Activated CD8-positive, alpha-beta memory T cell treated with anti-CD3 and anti-CD28 coated beads for 48 hours (primary cell): ENCODE data around the gene HMSD.
"Not testable (repeated sequence)": the region's sequence is repeated elsewhere in the genome, so short reads cannot be mapped to it uniquely, and the experiment has no call there.

ENCODE experiments used
- DNase-seq, 3 experiments: peaks; one replicate each; pipeline ENCODE4 v3.0.0-alpha.2; 2020; ENCODE audit warnings: low read depth in 2 of 3, low spot score in 2 of 3

HMSD gene

GRCh38 chr18:63949068-63949737 lies at the start of gene HMSD:
TSS of gene HMSD (plus strand) at chr18:63949301. CDS start at chr18:63953456, 4,155 bp downstream.
- DNase-seq = peak in 2 of 3 experiments; percentile 37 to 56

DNA sequence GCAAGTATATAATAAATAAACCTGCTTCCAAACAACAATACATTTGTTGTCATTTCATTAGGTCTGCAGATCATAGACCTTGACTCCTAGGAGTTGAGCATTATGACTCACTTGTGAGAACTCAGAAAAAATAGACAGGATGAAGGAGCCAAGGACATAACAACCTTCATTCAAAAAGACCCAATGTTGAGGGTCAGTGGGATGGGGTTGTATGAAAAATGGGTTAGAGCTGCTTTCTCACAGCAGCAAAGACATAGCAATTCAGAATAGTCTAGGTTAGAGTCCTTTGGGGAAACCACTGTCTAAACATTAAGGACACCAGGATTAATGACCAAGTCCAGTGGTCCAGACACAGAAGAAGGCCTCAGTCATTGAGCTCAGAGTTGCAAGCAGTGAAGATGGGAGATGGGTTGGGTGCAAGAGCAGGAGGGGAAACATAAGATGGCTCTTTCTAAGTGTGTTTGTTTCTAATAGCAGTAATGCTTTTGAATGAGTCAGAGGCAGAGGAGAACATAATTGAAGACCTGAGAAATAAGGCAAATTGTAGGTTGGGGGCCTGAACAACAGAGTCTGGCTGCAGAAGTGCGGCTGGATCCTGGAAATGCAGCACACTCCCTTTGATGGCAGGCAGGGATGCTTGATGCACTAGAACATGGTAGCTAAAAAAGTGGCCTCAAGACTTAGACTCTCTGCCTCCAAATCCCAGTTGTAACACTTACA lies 45.1 kb upstream of the HMSD start:
- no peak for DNase-seq

GRCh38 chr18:63904694-63905093 lies 44.4 kb upstream of the HMSD start:
- no peak for DNase-seq

DNA sequence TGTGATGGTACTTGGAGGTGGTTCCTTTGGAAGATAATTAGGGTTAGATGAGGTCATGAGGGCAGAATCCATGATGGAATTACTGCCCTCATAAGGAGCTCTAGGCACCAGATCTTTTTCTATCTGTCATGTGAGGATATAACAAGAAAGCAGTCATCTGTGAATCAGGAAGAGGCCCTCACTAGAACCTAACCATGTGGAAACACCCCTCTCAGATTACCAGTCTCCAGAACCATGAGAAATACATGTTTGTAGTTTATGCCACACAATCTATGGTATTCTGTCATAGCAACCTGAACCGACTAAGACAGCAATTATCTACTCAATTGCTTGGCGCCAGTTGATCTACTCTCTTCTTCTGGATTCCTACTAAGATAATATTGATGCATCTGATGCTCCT lies 43.7 kb upstream of the HMSD start:
- no peak for DNase-seq

- DNase-seq = no peak
Measured at GRCh38 chr18:63906056-63906455, 43.0 kb upstream of the HMSD start.

DNA sequence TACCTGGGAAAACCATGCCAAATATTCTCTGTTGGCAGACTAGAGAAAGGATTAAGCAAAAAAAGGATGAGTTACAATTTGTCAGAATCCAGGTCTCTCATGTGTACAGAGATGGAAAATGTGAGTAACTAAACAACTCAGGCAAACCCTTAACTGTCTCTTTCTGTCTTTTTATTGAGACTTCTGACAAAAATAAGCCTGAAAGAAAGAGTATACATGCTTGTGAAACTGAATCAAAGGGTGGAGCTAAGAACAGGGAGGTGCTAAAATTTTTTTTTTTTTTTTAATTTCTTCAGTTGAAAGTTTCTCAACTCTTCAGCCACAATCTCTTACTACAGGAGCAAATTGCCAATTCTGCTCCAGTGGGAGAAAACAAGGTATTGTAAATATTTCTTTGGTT lies 41.4 kb upstream of the HMSD start, which contains the start of gene SERPINB10:
Gene SERPINB10, plus strand, starts transcription at position 295 of the 400 bp plus-strand sequence. CDS start 7,553 bp downstream, outside the sequence.
- no peak for DNase-seq

DNA sequence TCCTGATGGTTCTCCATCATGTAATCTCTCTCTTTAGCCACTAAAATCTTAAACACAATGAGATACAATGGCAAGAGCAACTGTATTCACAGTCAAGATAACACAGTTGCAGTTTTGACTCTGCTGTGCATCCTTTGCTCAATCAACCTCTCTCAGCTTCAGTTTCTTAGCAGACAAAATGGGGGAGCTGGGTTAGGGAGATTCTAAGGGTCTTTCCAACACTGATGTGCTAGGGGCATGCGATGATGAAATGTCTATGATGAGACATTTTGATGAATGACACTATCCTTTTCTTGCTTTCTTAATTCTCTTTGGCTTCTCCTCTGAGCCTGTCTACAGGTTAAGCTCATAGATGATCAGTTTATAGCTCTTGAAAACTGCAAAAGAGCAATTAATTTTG lies 40.2 kb upstream of the HMSD start:
- DNase-seq = no peak

DNA sequence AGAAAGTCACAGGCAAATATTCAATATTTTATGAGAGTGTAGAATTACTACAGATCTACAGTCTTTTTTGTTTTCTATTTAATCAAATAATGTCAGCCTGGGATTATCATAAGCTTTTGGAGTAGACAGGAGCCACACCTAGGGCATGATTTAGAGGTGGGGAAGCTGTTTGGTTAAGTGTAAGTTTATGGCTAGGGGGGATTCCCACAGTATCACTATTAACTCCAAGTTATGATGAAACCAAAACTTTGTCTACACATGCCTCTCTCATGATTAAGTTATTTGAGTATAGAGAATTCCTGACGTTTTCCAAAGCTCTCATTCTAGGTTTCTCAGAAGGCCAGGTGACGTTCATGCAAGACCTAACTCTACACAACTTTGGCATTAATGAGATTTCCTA lies 39.2 kb upstream of the HMSD start:
- no peak for DNase-seq

GRCh38 chr18:63917817-63918216 lies 31.3 kb upstream of the HMSD start:
- DNase-seq = no peak

GRCh38 chr18:63922049-63922448 lies 27.1 kb upstream of the HMSD start:
- no peak for DNase-seq

GRCh38 chr18:63924551-63924950 lies 24.6 kb upstream of the HMSD start:
- DNase-seq = no peak

DNA sequence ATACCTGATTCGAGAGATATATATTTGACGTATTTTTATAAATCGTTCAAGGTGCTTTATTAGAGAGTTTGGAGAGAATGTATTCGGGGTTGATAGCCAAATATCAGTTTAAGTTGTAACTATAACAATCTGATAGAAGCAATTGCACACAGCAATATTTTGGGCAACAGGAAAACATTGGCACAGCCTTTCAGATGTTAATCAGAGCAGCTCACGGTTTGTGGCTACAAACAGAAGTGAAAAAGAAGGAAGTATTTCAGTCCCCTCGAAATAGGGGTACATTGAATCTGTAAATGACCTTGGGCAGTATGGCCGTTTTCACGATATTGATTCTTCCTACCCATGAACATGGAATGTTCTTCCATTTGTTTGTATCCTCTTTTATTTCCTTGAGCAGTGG lies 20.8 kb upstream of the HMSD start:
- DNase-seq = no peak

- not testable (repeated sequence) for DNase-seq
Measured at GRCh38 chr18:63929369-63929768, 19.7 kb upstream of the HMSD start.

DNA sequence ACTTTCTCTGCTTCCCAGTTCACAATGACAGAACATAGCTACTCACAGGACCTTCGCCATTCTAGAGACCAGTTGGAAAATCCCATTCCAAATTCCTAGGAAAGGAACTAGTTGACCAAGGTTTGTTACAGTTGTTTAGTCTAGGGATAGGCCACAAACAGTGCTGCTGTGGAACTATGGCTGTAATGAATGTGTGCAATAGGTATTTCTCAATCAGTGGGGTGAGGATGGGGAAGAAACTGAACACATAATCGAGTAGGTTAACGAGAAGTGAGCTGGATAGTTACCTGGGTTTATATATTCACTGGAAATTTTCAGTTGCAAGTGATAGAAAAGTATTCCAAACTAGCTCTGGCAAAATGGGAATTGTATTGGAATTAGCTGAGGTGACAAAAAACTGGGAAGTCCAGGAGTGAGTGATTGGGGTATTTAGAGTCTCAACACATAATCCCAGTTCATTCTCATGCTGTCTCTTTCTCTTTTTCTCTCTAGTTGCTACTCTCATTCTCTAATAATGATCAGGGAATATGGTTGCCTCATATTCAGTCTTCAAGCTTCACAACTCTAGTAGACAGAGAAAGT lies 18.2 kb upstream of the HMSD start:
- no peak for DNase-seq

DNA sequence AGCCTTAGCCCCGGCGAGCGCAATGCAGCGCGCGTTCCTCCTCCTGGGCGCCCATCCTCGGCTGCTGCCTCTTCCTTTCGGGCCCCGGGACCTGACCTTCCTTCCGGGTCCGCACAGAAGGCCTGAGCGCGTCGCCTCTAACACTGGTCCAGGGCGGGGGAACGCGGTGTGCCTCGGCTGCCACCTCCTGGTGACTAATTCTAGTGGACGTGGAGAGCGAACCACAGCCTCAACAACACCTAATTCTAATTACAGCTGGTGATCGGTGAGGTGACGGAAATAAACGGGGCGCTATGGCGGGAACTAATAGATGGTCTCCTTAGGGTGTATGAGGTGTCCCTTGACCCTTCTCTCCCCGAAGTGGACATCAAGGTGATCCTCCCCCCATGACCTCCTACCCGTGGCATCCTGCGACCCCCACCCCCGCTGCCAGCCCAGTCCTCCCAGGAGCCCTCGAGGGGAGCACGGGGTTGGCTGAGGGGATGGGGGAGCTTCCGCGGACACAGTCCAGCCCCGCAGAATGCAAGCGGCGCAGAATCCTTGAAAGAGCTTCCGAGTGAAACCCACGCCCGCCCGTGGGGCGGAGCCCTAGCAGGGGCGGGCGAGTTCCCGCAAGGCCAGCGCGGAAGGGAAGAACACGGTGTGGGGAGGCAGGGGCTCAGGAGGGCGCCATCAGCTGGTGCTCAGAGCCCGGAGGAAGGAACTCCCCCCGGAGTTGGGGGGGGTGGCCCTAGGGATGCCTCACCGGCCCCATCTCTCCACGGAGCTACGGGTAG lies 12.8 kb upstream of the HMSD start:
- peak; percentile 6 to 43 (median 13) for DNase-seq

DNA sequence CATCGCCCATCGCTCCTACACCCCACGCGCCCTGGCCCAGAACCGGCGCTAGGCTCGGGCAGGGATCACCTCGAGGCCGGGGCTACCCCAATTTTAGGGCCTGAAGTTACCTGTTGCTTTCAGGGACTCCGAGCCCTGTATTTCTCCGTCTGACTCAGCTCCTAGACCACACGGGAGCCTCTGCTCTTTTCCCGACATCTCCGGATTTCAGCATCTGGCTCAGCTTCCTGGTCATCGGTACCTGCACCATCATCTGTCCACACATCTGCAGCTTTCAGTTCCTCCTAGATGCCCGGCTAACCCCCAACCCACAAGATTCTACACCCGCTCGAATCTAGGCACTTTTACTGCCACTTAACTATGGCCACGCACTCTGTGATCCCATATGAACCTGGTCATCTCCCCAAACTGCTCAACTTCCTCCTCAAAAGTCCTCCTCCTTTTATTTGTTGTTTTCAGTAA lies 12.1 kb upstream of the HMSD start:
- DNase-seq = no peak

DNA sequence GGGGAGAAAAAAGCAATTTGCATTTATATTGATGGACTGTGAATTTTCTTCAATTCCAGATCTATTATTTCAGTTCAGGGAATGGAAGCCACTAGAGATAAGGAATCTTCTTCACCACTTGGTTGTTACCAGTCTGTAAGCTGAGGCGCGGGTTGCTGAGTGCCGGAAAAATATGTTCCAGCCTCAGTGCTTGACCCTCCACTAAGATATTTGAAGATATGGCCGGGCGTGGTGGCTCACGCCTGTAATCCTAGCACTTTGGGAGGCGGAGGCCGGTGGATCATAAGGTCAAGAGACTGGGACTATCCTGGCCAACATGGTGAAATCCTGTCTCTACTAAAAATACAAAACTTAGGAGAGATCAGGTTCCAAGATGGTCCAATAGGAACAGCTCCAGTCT lies 9.1 kb upstream of the HMSD start:
- no peak for DNase-seq

DNA sequence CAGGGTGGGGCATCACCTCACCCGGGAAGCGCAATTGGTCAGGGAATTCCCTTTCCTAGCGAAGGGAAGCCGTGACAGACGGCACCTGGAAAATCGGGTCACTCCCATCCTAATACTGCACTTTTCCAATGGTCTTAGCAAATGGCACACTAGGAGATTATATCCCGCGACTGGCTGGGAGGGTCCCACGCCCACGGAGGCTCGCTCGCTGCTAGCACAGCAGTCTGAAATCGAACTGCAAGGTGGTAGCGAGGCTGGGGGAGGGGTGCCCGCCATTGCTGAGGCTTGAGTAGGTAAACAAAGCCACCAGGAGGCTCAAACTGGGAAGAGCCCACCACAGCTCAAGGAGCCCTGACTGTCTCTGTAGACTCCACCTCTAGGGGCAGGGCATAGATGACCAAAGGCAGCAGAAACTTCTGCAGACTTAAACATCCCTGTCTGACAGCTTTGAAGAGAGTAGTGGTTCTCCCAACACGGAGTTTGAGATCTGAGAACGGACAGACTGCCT lies 8.5 kb upstream of the HMSD start:
- DNase-seq = not testable (repeated sequence)

DNA sequence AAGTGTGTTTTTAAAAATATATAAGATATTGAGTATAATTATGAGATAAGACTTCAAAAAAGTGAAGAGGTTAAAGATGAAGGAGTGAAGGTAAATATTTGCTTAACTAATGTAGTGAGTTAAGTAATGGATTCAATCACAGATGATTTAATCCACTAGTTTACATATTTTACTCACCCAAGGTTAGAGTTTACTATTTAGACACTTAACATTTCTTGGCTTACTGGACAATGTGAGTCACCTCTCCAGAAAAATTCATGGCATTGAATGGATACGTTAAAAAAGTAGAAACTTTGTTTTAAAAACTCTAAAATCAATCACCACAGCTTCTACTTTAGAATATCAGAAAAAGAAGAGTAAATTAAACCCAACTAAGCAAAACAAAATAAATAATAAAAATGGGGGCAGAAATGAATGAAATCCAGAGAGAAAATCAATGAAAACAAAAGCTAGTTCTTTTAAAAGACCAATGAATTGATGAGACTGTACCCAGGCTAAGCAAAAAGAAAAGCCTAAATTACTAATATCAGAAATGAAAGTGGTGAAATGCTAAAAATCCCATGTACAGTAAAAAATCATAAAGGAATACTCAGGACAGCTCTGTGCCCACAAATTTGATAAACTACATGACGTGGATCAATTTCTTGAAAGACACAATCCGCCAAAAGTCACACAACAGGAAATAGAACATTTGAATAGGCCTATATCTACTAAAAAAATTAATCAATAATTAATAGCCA lies 1.9 kb upstream of the HMSD start:
- no peak for DNase-seq

- no peak for DNase-seq
Measured at GRCh38 chr18:63951302-63951705, 2.2 kb downstream of the HMSD start.

DNA sequence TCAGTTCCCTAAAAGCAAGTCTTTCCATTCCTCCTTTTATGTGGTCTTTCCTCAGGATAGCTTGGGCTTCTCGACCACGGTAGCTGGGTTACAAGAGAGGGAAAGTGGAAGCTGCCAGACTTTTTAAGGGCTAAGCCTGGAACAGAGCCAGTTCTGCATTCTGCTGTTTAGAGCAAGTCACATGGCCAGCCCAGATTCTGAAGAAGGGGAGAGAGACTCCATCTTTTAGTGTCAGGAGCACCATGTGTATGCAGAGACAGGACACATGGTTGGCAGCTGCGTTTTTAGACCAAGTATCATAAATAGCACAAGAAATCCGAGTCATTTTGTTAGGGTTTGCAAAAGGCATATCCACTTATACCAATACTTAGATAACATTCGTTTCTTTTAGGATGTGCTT lies 4.7 kb downstream of the HMSD start:
- DNase-seq = no peak
